ENCODE results near the gene ATXN3L. TPM values are rescaled to one million over a fixed set of nuclear protein-coding genes. Genes with fewer than 3 reads are reported as not detected.

Gene ATXN3L
- polyA plus RNA-seq, 1 donor, result not detected

Other genes with a start within 250 kb of the ATXN3L start
- gene EGFL6, start 249.5 kb upstream of the ATXN3L start, polyA plus RNA-seq (ENCODE audit: insufficient read length), result 53.7 TPM